ENCODE results near the gene AQP12B. TPM values are rescaled to one million over a fixed set of nuclear protein-coding genes. Genes with fewer than 3 reads are reported as not detected.

The AQP12B gene
- total RNA-seq, 6 experiments from 2014 or later, result not detected

GRCh38 chr2:240728361-240728760, 45.7 kb upstream of the AQP12B start:
- Mint-ChIP-seq H3K27me3 (ENCODE audit: insufficient read depth) (peaks cover 29% of the 10 kb centered on the region), H3K4me3 (no peak overlapping the region), H3K4me1 (ENCODE audit: low read depth) (no peaks in the 10 kb centered on the region), H3K9me3 (no peaks in the 10 kb centered on the region), H3K36me3 (ENCODE audit: low read depth) (no peaks in the 10 kb centered on the region), H3K27ac (no peak overlapping the region)
- no peak for TF ChIP-seq CTCF (IDR thresholded peaks at IDR 0.05)
- no peak for DNase-seq

GRCh38 chr2:240727913-240728312, 45.2 kb upstream of the AQP12B start:
- no peaks in the 10 kb centered on the region for H3K36me3 Mint-ChIP-seq (ENCODE audit: low read depth)
- no peaks in the 10 kb centered on the region for H3K9me3 Mint-ChIP-seq
- H3K4me1 Mint-ChIP-seq (ENCODE audit: low read depth), result no peaks in the 10 kb centered on the region
- TF ChIP-seq CTCF (IDR thresholded peaks at IDR 0.05), result no peak
- no peak overlapping the region for H3K27ac Mint-ChIP-seq
- no peak overlapping the region for H3K4me3 Mint-ChIP-seq
- no peak for DNase-seq
- H3K27me3 Mint-ChIP-seq (ENCODE audit: insufficient read depth), result peaks cover 26% of the 10 kb centered on the region

GRCh38 chr2:240727439-240727838, 44.8 kb upstream of the AQP12B start:
- no peak overlapping the region for H3K27ac Mint-ChIP-seq
- H3K9me3 Mint-ChIP-seq, result no peaks in the 10 kb centered on the region
- no peak overlapping the region for H3K4me3 Mint-ChIP-seq
- H3K36me3 Mint-ChIP-seq (ENCODE audit: low read depth), result no peaks in the 10 kb centered on the region
- no peaks in the 10 kb centered on the region for H3K4me1 Mint-ChIP-seq (ENCODE audit: low read depth)
- DNase-seq, result no peak
- no peak for TF ChIP-seq CTCF (IDR thresholded peaks at IDR 0.05)
- peaks cover 25% of the 10 kb centered on the region for H3K27me3 Mint-ChIP-seq (ENCODE audit: insufficient read depth)

GRCh38 chr2:240726876-240727275, 44.2 kb upstream of the AQP12B start:
- Mint-ChIP-seq H3K36me3 (ENCODE audit: low read depth) (no peaks in the 10 kb centered on the region), H3K27ac (no peak overlapping the region), H3K27me3 (ENCODE audit: insufficient read depth) (peaks cover 25% of the 10 kb centered on the region), H3K4me1 (ENCODE audit: low read depth) (no peaks in the 10 kb centered on the region), H3K4me3 (no peak overlapping the region), H3K9me3 (no peaks in the 10 kb centered on the region)
- no peak for TF ChIP-seq CTCF (IDR thresholded peaks at IDR 0.05)
- DNase-seq, result no peak

- TF ChIP-seq CTCF (IDR thresholded peaks at IDR 0.05), result no peak
- Mint-ChIP-seq H3K9me3 (no peaks in the 10 kb centered on the region), H3K27me3 (ENCODE audit: insufficient read depth) (peaks cover 24% of the 10 kb centered on the region), H3K4me1 (ENCODE audit: low read depth) (no peaks in the 10 kb centered on the region), H3K4me3 (no peak overlapping the region), H3K27ac (no peak overlapping the region), H3K36me3 (ENCODE audit: low read depth) (no peaks in the 10 kb centered on the region)
- no peak for DNase-seq
These were observed 43.0 kb upstream of the AQP12B start for GRCh38 chr2:240725671-240726070.

GRCh38 chr2:240725266-240725665, 42.6 kb upstream of the AQP12B start:
- TF ChIP-seq CTCF (IDR thresholded peaks at IDR 0.05), result no peak
- no peak for DNase-seq
- Mint-ChIP-seq H3K4me3 (no peak overlapping the region), H3K27me3 (ENCODE audit: insufficient read depth) (peaks cover 27% of the 10 kb centered on the region), H3K36me3 (ENCODE audit: low read depth) (no peaks in the 10 kb centered on the region), H3K4me1 (ENCODE audit: low read depth) (no peaks in the 10 kb centered on the region), H3K9me3 (no peaks in the 10 kb centered on the region), H3K27ac (no peak overlapping the region)
